ENCODE measurements around the gene IL17REL. TPM values are rescaled to one million over a fixed set of nuclear protein-coding genes. Genes with fewer than 3 reads are reported as not detected.
"Not testable (repeated sequence)": the region's sequence is repeated elsewhere in the genome, so short reads cannot be mapped to it uniquely, and the experiment has no call there.

Gene IL17REL
- total RNA-seq, 1 donor from 2014 or later = not detected

GRCh38 chr22:49991907-49992533 lies 20.5 kb downstream of the IL17REL start:
- TF ChIP-seq CTCF (conservative IDR thresholded peaks at IDR 0.05; ENCODE audit: low read depth, low read length) = no peak
- no peak for DNase-seq (ENCODE audit: low read depth)
- no peak overlapping the region for H3K4me3 ChIP-seq (ENCODE audit: low read depth, low read length)

- no peak for DNase-seq (ENCODE audit: low read depth)
- H3K4me3 ChIP-seq (ENCODE audit: low read depth, low read length) = no peak overlapping the region
- no peak for TF ChIP-seq CTCF (conservative IDR thresholded peaks at IDR 0.05; ENCODE audit: low read depth, low read length)
Observed at GRCh38 chr22:49991167-49991566, 21.4 kb downstream of the IL17REL start.

GRCh38 chr22:49989826-49990225 lies 22.7 kb downstream of the IL17REL start:
- DNase-seq (ENCODE audit: low read depth); H3K4me3 ChIP-seq (ENCODE audit: low read depth, low read length): not testable (repeated sequence)

GRCh38 chr22:49986325-49986724 lies 26.2 kb downstream of the IL17REL start:
- no peak overlapping the region for H3K4me3 ChIP-seq (ENCODE audit: low read depth, low read length)
- TF ChIP-seq CTCF (conservative IDR thresholded peaks at IDR 0.05; ENCODE audit: low read depth, low read length) = no peak
- no peak for DNase-seq (ENCODE audit: low read depth)

- DNase-seq (ENCODE audit: low read depth) = no peak
- peak; percentile 31 for TF ChIP-seq CTCF (conservative IDR thresholded peaks at IDR 0.05; ENCODE audit: low read depth, low read length)
- H3K4me3 ChIP-seq (ENCODE audit: low read depth, low read length) = no peak overlapping the region
Observed at GRCh38 chr22:49983148-49984042, 29.2 kb downstream of the IL17REL start.

GRCh38 chr22:49981799-49982198 lies 30.8 kb downstream of the IL17REL start:
- not testable (repeated sequence) for H3K4me3 ChIP-seq (ENCODE audit: low read depth, low read length); DNase-seq (ENCODE audit: low read depth)

GRCh38 chr22:49979587-49980264 lies 32.8 kb downstream of the IL17REL start:
- TF ChIP-seq CTCF (conservative IDR thresholded peaks at IDR 0.05; ENCODE audit: low read depth, low read length) = peak; percentile 78
- no peak for DNase-seq (ENCODE audit: low read depth)
- H3K4me3 ChIP-seq (ENCODE audit: low read depth, low read length) = no peak overlapping the region
